Measurements from ENCODE around the gene CCDC61.

Gene CCDC61

GRCh38 chr19:46009530-46010510 is 14.6 kb downstream of the CCDC61 start:
- peak; percentile 52 for DNase-seq (ENCODE audit: low read depth, low spot score)
- peaks cover 4% of the 10 kb centered on the region for H3K36me3 ChIP-seq (ENCODE audit: insufficient read depth, insufficient read length, low read length)
- TF ChIP-seq YY1 (IDR thresholded peaks at IDR 0.05; ENCODE audit: insufficient read depth, insufficient read length): no peak
- no peak for TF ChIP-seq ZNF274 (IDR thresholded peaks at IDR 0.05; ENCODE audit: low read depth, low read length)
- no peak for TF ChIP-seq SUZ12 (IDR thresholded peaks at IDR 0.05; ENCODE audit: extremely low read depth, insufficient read depth, insufficient read length)
- H3K27me3 ChIP-seq (ENCODE audit: insufficient read depth, insufficient read length): peaks cover 12% of the 10 kb centered on the region
- H3K4me3 ChIP-seq (ENCODE audit: insufficient read length, low read depth): no peak overlapping the region
- no peak overlapping the region for H3K9ac ChIP-seq (ENCODE audit: insufficient read length, low read depth)
- peaks cover 2% of the 10 kb centered on the region for H3K4me1 ChIP-seq (ENCODE audit: insufficient read depth, insufficient read length)
- no peaks in the 10 kb centered on the region for H3K9me3 ChIP-seq (ENCODE audit: insufficient read depth, low read length)

- Histone ChIP-seq H3K27me3 (ENCODE audit: insufficient read depth, insufficient read length) (peaks cover 27% of the 10 kb centered on the region), H3K36me3 (ENCODE audit: insufficient read depth, insufficient read length, low read length) (peaks cover 7% of the 10 kb centered on the region), H3K9ac (ENCODE audit: insufficient read length, low read depth) (peak overlapping the region; percentile 64), H3K4me3 (ENCODE audit: insufficient read length, low read depth) (peak overlapping the region; percentile 43), H3K4me1 (ENCODE audit: insufficient read depth, insufficient read length) (peaks cover 7% of the 10 kb centered on the region), H3K9me3 (ENCODE audit: insufficient read depth, low read length) (no peaks in the 10 kb centered on the region)
- no peak for DNase-seq (ENCODE audit: low read depth, low spot score)
- no peak for TF ChIP-seq YY1 (IDR thresholded peaks at IDR 0.05; ENCODE audit: insufficient read depth, insufficient read length)
- TF ChIP-seq ZNF274 (IDR thresholded peaks at IDR 0.05; ENCODE audit: low read depth, low read length): no peak
- no peak for TF ChIP-seq SUZ12 (IDR thresholded peaks at IDR 0.05; ENCODE audit: extremely low read depth, insufficient read depth, insufficient read length)
Observed at GRCh38 chr19:46014534-46014933, 19.3 kb downstream of the CCDC61 start.

GRCh38 chr19:46014941-46015686 is 19.8 kb downstream of the CCDC61 start:
- Histone ChIP-seq H3K27me3 (ENCODE audit: insufficient read depth, insufficient read length) (peaks cover 27% of the 10 kb centered on the region), H3K4me3 (ENCODE audit: insufficient read length, low read depth) (peak overlapping the region; percentile 43), H3K9me3 (ENCODE audit: insufficient read depth, low read length) (no peaks in the 10 kb centered on the region), H3K36me3 (ENCODE audit: insufficient read depth, insufficient read length, low read length) (peaks cover 8% of the 10 kb centered on the region), H3K9ac (ENCODE audit: insufficient read length, low read depth) (peak overlapping the region; percentile 67), H3K4me1 (ENCODE audit: insufficient read depth, insufficient read length) (peaks cover 7% of the 10 kb centered on the region)
- DNase-seq (ENCODE audit: low read depth, low spot score): peak; percentile 50
- TF ChIP-seq YY1 (IDR thresholded peaks at IDR 0.05; ENCODE audit: insufficient read depth, insufficient read length) (no peak), ZNF274 (IDR thresholded peaks at IDR 0.05; ENCODE audit: low read depth, low read length) (no peak), SUZ12 (IDR thresholded peaks at IDR 0.05; ENCODE audit: extremely low read depth, insufficient read depth, insufficient read length) (no peak)

- DNase-seq (ENCODE audit: low read depth, low spot score): no peak
- H3K27me3 ChIP-seq (ENCODE audit: insufficient read depth, insufficient read length): peaks cover 27% of the 10 kb centered on the region
- H3K4me1 ChIP-seq (ENCODE audit: insufficient read depth, insufficient read length): peaks cover 9% of the 10 kb centered on the region
- H3K4me3 ChIP-seq (ENCODE audit: insufficient read length, low read depth): peak overlapping the region; percentile 33
- H3K9me3 ChIP-seq (ENCODE audit: insufficient read depth, low read length): no peaks in the 10 kb centered on the region
- TF ChIP-seq SUZ12 (IDR thresholded peaks at IDR 0.05; ENCODE audit: extremely low read depth, insufficient read depth, insufficient read length): peak; percentile 93
- TF ChIP-seq YY1 (IDR thresholded peaks at IDR 0.05; ENCODE audit: insufficient read depth, insufficient read length): no peak
- peaks cover 8% of the 10 kb centered on the region for H3K36me3 ChIP-seq (ENCODE audit: insufficient read depth, insufficient read length, low read length)
- peak overlapping the region; percentile 67 for H3K9ac ChIP-seq (ENCODE audit: insufficient read length, low read depth)
Observed at GRCh38 chr19:46015687-46016425, 20.6 kb downstream of the CCDC61 start.

- Histone ChIP-seq H3K9me3 (ENCODE audit: insufficient read depth, low read length) (no peaks in the 10 kb centered on the region), H3K4me1 (ENCODE audit: insufficient read depth, insufficient read length) (peaks cover 11% of the 10 kb centered on the region), H3K9ac (ENCODE audit: insufficient read length, low read depth) (peak overlapping the region; percentile 67), H3K4me3 (ENCODE audit: insufficient read length, low read depth) (peak overlapping the region; percentile 33), H3K36me3 (ENCODE audit: insufficient read depth, insufficient read length, low read length) (peaks cover 8% of the 10 kb centered on the region), H3K27me3 (ENCODE audit: insufficient read depth, insufficient read length) (peaks cover 27% of the 10 kb centered on the region)
- DNase-seq (ENCODE audit: low read depth, low spot score): peak; percentile 61
- TF ChIP-seq SUZ12 (IDR thresholded peaks at IDR 0.05; ENCODE audit: extremely low read depth, insufficient read depth, insufficient read length) (no peak), YY1 (IDR thresholded peaks at IDR 0.05; ENCODE audit: insufficient read depth, insufficient read length) (no peak), ZNF274 (IDR thresholded peaks at IDR 0.05; ENCODE audit: low read depth, low read length) (no peak)
Observed at GRCh38 chr19:46016426-46017094, 21.3 kb downstream of the CCDC61 start.

GRCh38 chr19:46017095-46017429 is 21.8 kb downstream of the CCDC61 start:
- DNase-seq (ENCODE audit: low read depth, low spot score): no peak
- Histone ChIP-seq H3K27me3 (ENCODE audit: insufficient read depth, insufficient read length) (peaks cover 27% of the 10 kb centered on the region), H3K9ac (ENCODE audit: insufficient read length, low read depth) (no peak overlapping the region), H3K4me3 (ENCODE audit: insufficient read length, low read depth) (no peak overlapping the region), H3K4me1 (ENCODE audit: insufficient read depth, insufficient read length) (peaks cover 14% of the 10 kb centered on the region), H3K36me3 (ENCODE audit: insufficient read depth, insufficient read length, low read length) (peaks cover 8% of the 10 kb centered on the region), H3K9me3 (ENCODE audit: insufficient read depth, low read length) (no peaks in the 10 kb centered on the region)
- TF ChIP-seq SUZ12 (IDR thresholded peaks at IDR 0.05; ENCODE audit: extremely low read depth, insufficient read depth, insufficient read length) (no peak), ZNF274 (IDR thresholded peaks at IDR 0.05; ENCODE audit: low read depth, low read length) (no peak), YY1 (IDR thresholded peaks at IDR 0.05; ENCODE audit: insufficient read depth, insufficient read length) (no peak)
